D721Med (cell line): ENCODE results near the gene NRXN3.

Experiments used
- DNase-seq: peaks from one replicate; pipeline ENCODE4 v3.0.0; 2011; ENCODE audit warnings: low spot score; ENCODE audit not compliant: insufficient read length
- FAIRE-seq: peaks from 2 replicates; lab custom pipeline; 2011; peaks lifted over from hg19 to GRCh38; lab: Jason Lieb, UNC
- TF ChIP-seq, protein P1 (sequence below): IDR thresholded peaks from 2 replicates; pipeline ENCODE4 v1.5.1; 2012; ENCODE audit warnings: mild to moderate bottlenecking, control low read depth; ENCODE audit not compliant: insufficient read depth; ENCODE audit errors: missing control alignments

NRXN3 gene

GRCh38 chr14:79836577-79836976, 1666.4 kb downstream of the NRXN3 start:
- FAIRE-seq (no peak), DNase-seq (no peak)
- TF ChIP-seq, protein P1, sequence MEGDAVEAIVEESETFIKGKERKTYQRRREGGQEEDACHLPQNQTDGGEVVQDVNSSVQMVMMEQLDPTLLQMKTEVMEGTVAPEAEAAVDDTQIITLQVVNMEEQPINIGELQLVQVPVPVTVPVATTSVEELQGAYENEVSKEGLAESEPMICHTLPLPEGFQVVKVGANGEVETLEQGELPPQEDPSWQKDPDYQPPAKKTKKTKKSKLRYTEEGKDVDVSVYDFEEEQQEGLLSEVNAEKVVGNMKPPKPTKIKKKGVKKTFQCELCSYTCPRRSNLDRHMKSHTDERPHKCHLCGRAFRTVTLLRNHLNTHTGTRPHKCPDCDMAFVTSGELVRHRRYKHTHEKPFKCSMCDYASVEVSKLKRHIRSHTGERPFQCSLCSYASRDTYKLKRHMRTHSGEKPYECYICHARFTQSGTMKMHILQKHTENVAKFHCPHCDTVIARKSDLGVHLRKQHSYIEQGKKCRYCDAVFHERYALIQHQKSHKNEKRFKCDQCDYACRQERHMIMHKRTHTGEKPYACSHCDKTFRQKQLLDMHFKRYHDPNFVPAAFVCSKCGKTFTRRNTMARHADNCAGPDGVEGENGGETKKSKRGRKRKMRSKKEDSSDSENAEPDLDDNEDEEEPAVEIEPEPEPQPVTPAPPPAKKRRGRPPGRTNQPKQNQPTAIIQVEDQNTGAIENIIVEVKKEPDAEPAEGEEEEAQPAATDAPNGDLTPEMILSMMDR = no peak

DNA sequence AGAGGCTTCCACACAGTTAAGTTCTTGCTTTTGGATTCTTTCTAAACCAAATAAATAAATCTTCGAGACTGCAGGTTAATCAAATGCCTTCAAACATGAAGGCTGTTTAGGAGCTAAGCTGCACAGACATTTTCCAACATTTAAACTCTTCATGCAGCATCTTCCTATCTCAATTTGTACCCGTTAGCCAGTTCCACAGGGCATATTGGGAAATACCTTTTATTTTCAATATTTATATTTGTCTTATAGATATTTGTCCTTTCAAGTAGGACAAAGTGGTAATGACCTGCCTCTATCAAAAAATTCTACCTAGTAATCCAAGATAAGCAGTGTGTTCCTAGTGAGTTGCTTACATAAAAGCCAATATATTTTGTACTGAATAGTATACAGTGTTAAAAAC, 1667.5 kb downstream of the NRXN3 start:
- DNase-seq = no peak
- TF ChIP-seq, protein P1 = no peak
- no peak for FAIRE-seq

GRCh38 chr14:79840103-79840502, 1669.9 kb downstream of the NRXN3 start:
- FAIRE-seq (no peak), DNase-seq (no peak)
- TF ChIP-seq, protein P1 = no peak

DNA sequence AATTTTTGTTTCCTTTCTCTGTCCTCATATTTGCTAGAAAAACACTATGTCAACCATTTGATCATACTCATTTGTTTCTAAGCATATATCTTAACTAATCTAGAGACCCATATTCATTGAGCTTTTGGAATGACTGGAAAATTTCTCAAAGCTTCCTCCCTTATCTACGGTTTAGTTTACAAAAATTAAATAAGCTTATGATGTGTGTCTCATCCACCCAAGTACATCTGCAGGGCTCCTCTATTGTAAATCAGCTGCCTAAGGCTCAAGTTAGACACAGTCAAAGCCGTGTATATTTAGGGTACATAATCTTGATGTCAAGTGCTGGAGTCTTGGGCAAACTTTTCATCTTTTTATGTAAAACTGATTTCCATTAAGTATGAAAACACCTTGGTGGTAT, 1670.7 kb downstream of the NRXN3 start:
- TF ChIP-seq, protein P1 = no peak
- no peak for FAIRE-seq
- DNase-seq = no peak

GRCh38 chr14:79841433-79841832, 1671.3 kb downstream of the NRXN3 start:
- FAIRE-seq (no peak), DNase-seq (no peak)
- TF ChIP-seq, protein P1 = no peak

- no peak for DNase-seq
- TF ChIP-seq, protein P1 = no peak
- FAIRE-seq = no peak
Observed at GRCh38 chr14:79842270-79842669, 1672.1 kb downstream of the NRXN3 start.

DNA sequence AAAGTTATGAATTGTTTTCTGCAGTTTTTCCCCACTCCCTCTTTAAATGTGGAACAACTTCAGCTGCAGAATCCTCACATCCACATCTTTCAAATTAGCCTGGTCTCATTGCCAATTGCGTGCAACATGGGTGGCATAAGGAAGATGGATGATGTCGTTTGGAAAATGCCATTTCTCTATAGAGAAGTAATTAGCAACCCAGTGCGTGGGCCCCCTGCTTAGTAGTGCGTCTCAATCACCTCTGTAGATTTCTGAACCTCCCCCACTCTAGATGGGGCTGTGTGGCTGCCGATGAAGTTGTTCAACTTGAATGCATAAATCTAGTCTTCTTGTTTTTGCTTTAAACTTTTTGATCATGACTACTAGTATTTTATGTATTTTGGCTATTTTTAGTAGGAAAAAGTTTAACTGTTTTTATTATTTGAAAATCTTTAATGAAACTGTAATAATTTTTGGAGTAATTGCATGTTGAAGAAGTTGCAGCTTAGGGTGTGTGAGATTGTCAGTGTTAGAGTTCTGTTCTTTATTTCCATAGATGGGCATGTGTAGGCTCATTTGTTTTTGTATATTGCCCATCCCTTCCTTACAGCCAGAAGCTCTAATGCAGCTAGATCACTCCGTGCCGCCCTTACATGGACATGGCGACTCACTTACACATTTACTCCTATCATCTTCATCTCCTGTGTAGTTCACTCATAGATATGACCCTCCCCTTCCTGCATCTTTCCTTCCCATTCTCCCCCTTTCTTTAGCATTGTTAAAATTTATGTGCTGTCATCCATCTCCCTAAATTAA, 1683.0 kb downstream of the NRXN3 start:
- DNase-seq (no peak), FAIRE-seq (no peak)
- TF ChIP-seq, protein P1 = no peak
